ENCODE data around the gene MOGAT1.

Gene MOGAT1

DNA sequence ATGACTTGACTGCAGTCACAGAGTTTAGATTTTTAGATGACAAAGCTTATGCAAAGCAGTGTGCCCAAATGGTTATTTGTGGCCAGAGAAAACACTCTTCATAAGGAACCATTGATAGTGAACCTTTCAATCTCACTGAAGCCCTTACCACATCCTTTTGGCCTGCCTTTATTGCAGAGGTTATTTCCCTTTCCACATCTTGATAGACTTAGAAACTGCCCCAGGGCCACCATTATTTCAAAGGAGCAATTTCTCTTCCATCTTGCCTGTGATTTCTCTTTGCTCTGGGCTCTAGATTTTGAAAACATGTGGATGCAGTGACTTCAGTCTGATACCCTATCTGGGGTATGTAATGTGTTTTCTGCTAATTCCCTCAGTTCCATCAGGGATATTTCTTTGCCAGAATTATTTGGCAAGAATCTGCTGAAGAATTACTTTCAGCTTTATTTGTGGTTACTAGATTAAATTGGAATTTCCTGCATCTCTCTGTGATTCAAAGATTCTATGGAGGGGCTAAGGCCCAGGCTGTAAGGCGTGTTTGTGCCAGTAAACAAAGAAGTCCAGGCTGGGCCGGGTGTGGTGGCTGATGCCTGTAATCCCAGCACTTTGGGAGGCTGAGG, 51.0 kb downstream of the MOGAT1 start:
- Histone ChIP-seq H3K4me1 (peaks cover 0 to 5% (median 5%) of the 10 kb centered on the region in 4 donors), H3K36me3 (no peaks in the 10 kb centered on the region), H3K27me3 (no peaks in the 10 kb centered on the region), H3K4me3 (no peak overlapping the region), H3K27ac (peak overlapping the region in 1 of 2 donors; percentile 22), H3K9me3 (no peaks in the 10 kb centered on the region)
- intact Hi-C loops (cut with DNase I; ENCODE audit: low total_unique reads): no loop called here
- TF ChIP-seq, protein P1, sequence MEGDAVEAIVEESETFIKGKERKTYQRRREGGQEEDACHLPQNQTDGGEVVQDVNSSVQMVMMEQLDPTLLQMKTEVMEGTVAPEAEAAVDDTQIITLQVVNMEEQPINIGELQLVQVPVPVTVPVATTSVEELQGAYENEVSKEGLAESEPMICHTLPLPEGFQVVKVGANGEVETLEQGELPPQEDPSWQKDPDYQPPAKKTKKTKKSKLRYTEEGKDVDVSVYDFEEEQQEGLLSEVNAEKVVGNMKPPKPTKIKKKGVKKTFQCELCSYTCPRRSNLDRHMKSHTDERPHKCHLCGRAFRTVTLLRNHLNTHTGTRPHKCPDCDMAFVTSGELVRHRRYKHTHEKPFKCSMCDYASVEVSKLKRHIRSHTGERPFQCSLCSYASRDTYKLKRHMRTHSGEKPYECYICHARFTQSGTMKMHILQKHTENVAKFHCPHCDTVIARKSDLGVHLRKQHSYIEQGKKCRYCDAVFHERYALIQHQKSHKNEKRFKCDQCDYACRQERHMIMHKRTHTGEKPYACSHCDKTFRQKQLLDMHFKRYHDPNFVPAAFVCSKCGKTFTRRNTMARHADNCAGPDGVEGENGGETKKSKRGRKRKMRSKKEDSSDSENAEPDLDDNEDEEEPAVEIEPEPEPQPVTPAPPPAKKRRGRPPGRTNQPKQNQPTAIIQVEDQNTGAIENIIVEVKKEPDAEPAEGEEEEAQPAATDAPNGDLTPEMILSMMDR (IDR thresholded peaks at IDR 0.05): no peak
- no peak for DNase-seq

DNA sequence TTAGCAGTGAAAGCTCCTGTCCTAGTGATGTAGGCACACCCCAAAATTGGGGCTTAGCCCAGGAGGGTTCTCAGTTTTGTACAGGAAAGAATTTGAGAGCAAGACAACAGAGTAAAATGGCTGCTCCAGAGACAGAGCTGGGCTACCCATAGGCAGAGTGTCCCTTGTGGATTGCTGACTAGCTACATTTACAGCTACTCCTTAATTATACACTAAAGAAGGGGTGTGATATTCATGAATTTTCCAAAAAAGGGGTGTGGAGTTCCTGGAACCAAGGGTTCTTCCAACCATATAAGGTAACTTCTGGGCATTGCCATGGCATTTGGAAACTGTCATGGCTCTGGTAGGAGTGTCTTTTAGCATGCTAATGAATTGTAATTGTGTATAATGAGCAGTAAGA, 52.8 kb downstream of the MOGAT1 start:
- Histone ChIP-seq H3K27ac (no peak overlapping the region), H3K36me3 (no peaks in the 10 kb centered on the region), H3K9me3 (no peaks in the 10 kb centered on the region), H3K4me1 (peaks cover 0 to 5% (median 5%) of the 10 kb centered on the region in 4 donors), H3K27me3 (no peaks in the 10 kb centered on the region), H3K4me3 (no peak overlapping the region)
- TF ChIP-seq, protein P1 (IDR thresholded peaks at IDR 0.05): no peak
- DNase-seq: no peak
- intact Hi-C loops (cut with DNase I; ENCODE audit: low total_unique reads): no loop called here

DNA sequence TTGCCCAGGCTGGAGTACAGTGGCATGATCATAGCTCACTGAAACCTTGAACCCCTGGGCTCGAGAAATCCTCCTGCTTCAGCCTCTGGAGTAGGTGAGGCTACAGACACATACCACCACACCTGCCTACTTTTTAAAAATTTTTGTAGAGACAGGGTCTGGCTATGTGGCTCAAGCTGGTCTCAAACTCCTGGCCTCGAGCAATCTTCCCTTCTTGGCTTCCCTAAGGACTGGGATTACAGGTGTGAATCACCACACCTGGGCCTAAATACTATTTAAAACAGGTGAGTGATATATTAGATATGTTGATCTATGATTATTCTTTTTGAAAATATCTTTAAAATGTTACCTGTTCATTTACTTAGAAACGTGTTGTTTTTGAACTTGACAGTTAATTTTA, 57.2 kb downstream of the MOGAT1 start:
- intact Hi-C loops (cut with DNase I; ENCODE audit: low total_unique reads): no loop called here
- no peaks in the 10 kb centered on the region for H3K9me3 ChIP-seq
- H3K27me3 ChIP-seq: no peaks in the 10 kb centered on the region
- DNase-seq: no peak
- no peak overlapping the region for H3K4me3 ChIP-seq
- H3K36me3 ChIP-seq: no peaks in the 10 kb centered on the region
- TF ChIP-seq, protein P1 (IDR thresholded peaks at IDR 0.05): no peak
- H3K27ac ChIP-seq: no peak overlapping the region
- peaks cover 0 to 37% (median 26%) of the 10 kb centered on the region in 4 donors for H3K4me1 ChIP-seq

DNA sequence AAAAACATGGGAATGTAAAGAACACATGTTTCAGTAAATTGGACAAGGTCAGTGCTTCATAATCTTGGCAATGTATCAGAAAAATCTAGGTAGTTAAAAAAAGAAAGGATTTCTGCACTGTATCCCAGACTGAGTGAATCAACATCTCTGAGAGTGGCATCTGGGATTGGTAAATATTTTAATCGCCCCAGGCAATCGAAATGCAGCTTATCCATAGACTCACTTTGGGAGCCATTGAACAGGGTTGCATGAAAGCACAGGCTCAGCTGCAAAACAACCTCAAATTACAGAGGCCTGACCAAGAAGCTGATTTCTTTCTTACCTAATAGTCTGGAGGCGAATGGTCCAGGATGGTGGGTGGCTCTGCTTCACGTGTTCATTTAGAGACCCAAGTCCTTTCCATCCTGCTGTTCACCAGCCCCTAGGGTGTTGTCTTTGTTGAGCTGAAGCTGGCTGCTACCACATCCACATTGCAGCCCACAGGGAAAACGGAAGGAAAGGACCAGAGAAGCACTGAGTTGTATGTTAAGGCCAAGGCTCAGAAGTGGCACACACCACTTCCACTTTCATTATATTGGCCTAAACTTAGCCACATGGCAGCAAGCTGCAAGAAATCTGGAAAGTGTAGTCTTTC, 59.0 kb downstream of the MOGAT1 start:
- Histone ChIP-seq H3K4me1 (peaks cover 0 to 54% (median 38%) of the 10 kb centered on the region in 4 donors), H3K9me3 (no peaks in the 10 kb centered on the region), H3K27ac (peak overlapping the region; percentile 48 to 58), H3K27me3 (no peaks in the 10 kb centered on the region), H3K36me3 (no peaks in the 10 kb centered on the region), H3K4me3 (no peak overlapping the region)
- no peak for DNase-seq
- intact Hi-C loops (cut with DNase I; ENCODE audit: low total_unique reads): no loop called here
- TF ChIP-seq, protein P1 (IDR thresholded peaks at IDR 0.05): no peak

DNA sequence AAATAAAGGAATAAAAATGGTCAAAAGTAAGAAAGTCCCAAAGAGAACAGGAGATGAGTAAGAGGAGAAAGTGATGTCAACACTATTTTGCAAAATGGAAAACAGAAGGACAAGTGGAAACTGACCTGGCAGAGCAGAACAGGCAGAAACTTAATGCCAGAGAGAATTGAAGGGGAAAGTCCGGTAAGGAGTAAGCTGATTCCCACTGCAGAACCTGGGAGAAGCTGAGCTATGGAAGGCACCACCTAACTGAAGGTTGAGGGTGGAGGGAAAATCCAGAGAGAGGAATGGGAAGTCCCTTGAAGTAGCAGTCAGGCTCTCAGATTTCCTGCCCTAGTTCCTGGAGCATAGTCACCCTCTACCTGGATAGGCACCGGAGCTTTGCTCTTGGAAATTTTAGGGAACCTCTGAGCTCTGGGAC, 59.8 kb downstream of the MOGAT1 start:
- intact Hi-C loops (cut with DNase I; ENCODE audit: low total_unique reads): no loop called here
- no peaks in the 10 kb centered on the region for H3K27me3 ChIP-seq
- no peaks in the 10 kb centered on the region for H3K36me3 ChIP-seq
- TF ChIP-seq, protein P1 (IDR thresholded peaks at IDR 0.05): no peak
- H3K27ac ChIP-seq: peak overlapping the region; percentile 48 to 58
- no peak for DNase-seq
- H3K9me3 ChIP-seq: no peaks in the 10 kb centered on the region
- no peak overlapping the region for H3K4me3 ChIP-seq
- peaks cover 0 to 56% (median 38%) of the 10 kb centered on the region in 4 donors for H3K4me1 ChIP-seq

Measured in tibial artery (tissue), 4 donors.